Muscle of leg (tissue), 11 donors: ENCODE results near the gene SCCPDH. TPM values are rescaled to one million over a fixed set of nuclear protein-coding genes. Genes with fewer than 3 reads are reported as not detected.

Experiments
- DNase-seq: peaks from one replicate; pipeline ENCODE4 v3.0.0; 2013
- H3K27ac ChIP-seq: one replicate; pipeline ENCODE4 v1.5.1; 2013; ENCODE audit warnings: mild to moderate bottlenecking, low read length, control low read depth
- H3K27me3 ChIP-seq: one replicate; pipeline ENCODE4 v1.6.1; 2013; ENCODE audit warnings: low read length; ENCODE audit not compliant: control insufficient read depth, insufficient read depth
- H3K36me3 ChIP-seq: one replicate; pipeline ENCODE4 v1.6.1; 2013; ENCODE audit warnings: low read length; ENCODE audit not compliant: control insufficient read depth, insufficient read depth
- H3K4me1 ChIP-seq: one replicate; pipeline ENCODE4 v1.6.1; 2013; ENCODE audit warnings: low read length; ENCODE audit not compliant: control insufficient read depth, insufficient read depth
- H3K4me3 ChIP-seq: one replicate; pipeline ENCODE4 v1.5.1; 2013; ENCODE audit warnings: low read length, control low read depth
- H3K9me3 ChIP-seq: replicated peaks from 2 replicates; pipeline ENCODE4 v1.6.1; 2013; ENCODE audit warnings: low read depth, low read length; ENCODE audit not compliant: control insufficient read depth
- whole genome bisulfite sequencing: methylation state at CpG from one replicate; pipeline ENCODE4 v1.1.5; 2013; ENCODE audit warnings: missing lambda C conversion rate; ENCODE audit not compliant: insufficient coverage; 5-methylcytosine and 5-hydroxymethylcytosine counted together
- polyA plus RNA-seq, 8 donors: library from polyadenylated mRNA; unstranded; fragments of 120-200 nt; gene quantifications; one replicate each; pipeline versions ENCODE4 v1.2.1 to v1.2.3, GENCODE V29; 2013; ENCODE audit warnings: inconsistent platforms in 1 of 8, low replicate concordance in 1 of 8; ENCODE audit not compliant: insufficient read length in 8 of 8, insufficient read depth in 1 of 8
- total RNA-seq: library from RNA; stranded (reverse); fragments of 120-200 nt; gene quantifications from one replicate; pipeline ENCODE4 v1.2.4, GENCODE V29; 2013

The SCCPDH gene
- total and polyA plus RNA-seq, 9 donors: 32.2 to 41.0 (median 35.3) TPM

DNA sequence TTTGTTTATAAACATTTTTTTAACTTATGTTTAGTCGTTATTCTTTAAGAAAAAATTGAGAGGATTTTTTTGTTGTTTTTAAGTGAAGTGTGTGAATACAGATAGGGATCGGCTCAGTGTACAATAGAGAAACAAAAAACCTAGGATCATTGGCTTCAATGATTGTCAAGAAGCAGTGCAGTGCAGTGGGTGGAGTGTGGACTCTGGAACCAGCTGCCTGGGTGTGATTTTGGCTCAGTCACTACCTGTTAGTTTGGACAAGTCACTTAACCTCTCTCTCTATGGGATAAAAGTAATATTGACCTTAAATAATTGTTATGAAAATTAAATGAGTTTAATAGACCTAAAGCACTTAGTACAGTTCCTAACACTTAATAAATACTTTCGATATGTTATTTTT, 41.3 kb downstream of the SCCPDH start:
- Histone ChIP-seq H3K36me3 (peaks cover 66% of the 10 kb centered on the region), H3K9me3 (no peaks in the 10 kb centered on the region), H3K4me1 (no peaks in the 10 kb centered on the region), H3K27me3 (no peaks in the 10 kb centered on the region), H3K4me3 (no peak overlapping the region), H3K27ac (no peak overlapping the region)
- no peak for DNase-seq
- WGBS: 70% methylated on average over 1 of the region's 3 CpGs

DNA sequence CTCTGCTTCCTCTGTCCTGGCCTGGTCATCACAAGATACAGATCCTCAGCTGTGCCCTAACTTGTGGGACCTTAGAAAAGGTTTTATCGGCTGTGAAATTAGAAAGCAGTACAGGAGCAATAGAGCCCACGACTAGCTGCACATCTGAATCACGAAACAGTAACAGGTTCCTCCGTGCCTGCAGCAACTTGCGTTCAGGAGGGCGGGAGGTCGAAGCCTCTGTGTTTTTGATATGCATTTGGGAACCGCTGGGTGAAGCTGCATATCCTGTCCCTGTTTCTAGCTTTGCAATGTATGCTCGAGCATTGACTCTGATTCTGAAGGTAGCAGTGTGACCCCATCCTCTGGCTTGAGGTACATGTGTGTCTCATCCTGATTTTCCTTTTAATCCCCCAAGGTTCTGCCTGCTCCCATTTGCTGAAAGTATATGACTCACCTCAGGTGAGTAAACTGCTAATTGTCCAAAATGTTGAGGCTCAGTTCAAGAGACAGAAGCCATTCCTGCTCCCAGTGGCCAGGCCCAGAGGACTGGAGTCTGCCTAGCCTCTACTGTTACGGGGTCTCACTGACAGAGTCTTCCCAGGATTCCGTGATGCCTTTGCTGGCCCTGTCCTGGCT, 44.3 kb downstream of the SCCPDH start:
- H3K36me3 ChIP-seq: peaks cover 56% of the 10 kb centered on the region
- no peaks in the 10 kb centered on the region for H3K9me3 ChIP-seq
- no peaks in the 10 kb centered on the region for H3K27me3 ChIP-seq
- H3K4me3 ChIP-seq: no peak overlapping the region
- no peak overlapping the region for H3K27ac ChIP-seq
- 64% methylated on average over 11 of the region's 11 CpGs for WGBS
- H3K4me1 ChIP-seq: no peaks in the 10 kb centered on the region
- DNase-seq: no peak

DNA sequence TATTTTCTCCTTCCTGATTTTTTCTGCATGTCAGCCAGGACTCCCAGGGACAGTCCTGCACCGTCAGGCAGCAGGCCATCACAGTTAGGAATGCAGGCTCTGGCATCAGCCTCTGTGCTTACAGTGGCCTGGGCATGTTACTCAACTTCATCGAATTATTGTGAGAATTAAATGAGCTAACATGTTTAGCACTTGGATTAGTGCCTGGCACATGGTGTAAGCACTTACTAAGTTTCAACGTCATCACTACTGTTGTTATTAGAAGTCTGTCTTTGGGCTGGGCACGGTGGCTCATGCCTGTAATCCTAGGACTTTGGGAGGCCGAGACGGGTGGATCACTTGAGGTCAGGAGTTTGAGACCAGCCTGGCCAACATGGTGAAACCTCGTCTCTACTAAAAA, 45.1 kb downstream of the SCCPDH start:
- H3K4me1 ChIP-seq: no peaks in the 10 kb centered on the region
- DNase-seq: no peak
- H3K9me3 ChIP-seq: no peaks in the 10 kb centered on the region
- no peak overlapping the region for H3K27ac ChIP-seq
- no peak overlapping the region for H3K4me3 ChIP-seq
- peaks cover 49% of the 10 kb centered on the region for H3K36me3 ChIP-seq
- 79% methylated on average over 3 of the region's 7 CpGs for WGBS
- H3K27me3 ChIP-seq: no peaks in the 10 kb centered on the region

DNA sequence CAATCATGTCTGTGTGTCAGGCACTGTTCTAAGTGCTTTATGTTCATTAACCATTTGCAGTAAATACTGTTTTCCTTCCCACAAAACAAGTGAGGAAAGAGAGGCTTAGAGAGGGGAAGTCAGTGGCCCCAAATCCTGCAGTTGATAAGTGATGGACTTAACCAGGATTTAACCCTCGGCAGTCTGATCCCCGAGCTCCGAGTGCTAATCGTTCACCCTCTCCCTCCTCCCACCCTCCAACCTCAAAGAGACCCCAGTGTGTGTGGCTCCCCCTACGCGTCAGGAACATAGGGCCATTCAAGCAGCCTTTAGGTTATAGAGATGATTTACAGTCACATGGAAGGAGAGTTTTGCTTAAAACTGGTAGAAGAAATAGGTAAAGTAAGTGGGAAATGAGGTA, 47.2 kb downstream of the SCCPDH start:
- H3K9me3 ChIP-seq: no peaks in the 10 kb centered on the region
- no peaks in the 10 kb centered on the region for H3K27me3 ChIP-seq
- H3K36me3 ChIP-seq: peaks cover 52% of the 10 kb centered on the region
- no peak overlapping the region for H3K27ac ChIP-seq
- DNase-seq: no peak
- no peak overlapping the region for H3K4me3 ChIP-seq
- no CpG with 5 or more reads among the region's 6 CpGs for WGBS
- H3K4me1 ChIP-seq: no peaks in the 10 kb centered on the region

DNA sequence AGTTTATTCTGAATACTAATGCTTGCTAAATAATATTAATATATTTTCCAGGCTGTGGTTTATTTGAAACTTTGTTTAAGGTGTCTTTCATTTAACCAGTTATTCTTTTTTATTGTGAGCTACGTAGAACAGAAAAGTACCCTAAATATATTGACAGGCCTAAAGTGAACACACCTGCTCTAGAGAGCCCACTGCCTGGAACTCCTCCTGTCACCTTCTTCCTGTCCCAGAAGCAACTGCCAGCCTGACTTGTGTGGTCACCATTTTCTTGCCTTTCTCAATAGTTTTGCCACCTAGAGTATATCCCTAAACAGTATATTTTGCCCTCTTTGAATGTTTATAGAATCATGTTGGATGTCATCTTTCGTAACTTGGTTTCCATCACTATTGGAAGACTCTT, 48.5 kb downstream of the SCCPDH start:
- H3K9me3 ChIP-seq: no peaks in the 10 kb centered on the region
- no peak overlapping the region for H3K4me3 ChIP-seq
- H3K27ac ChIP-seq: no peak overlapping the region
- peaks cover 52% of the 10 kb centered on the region for H3K36me3 ChIP-seq
- DNase-seq: no peak
- H3K4me1 ChIP-seq: no peaks in the 10 kb centered on the region
- no peaks in the 10 kb centered on the region for H3K27me3 ChIP-seq
- 100% methylated on average over 1 of the region's 2 CpGs for WGBS

DNA sequence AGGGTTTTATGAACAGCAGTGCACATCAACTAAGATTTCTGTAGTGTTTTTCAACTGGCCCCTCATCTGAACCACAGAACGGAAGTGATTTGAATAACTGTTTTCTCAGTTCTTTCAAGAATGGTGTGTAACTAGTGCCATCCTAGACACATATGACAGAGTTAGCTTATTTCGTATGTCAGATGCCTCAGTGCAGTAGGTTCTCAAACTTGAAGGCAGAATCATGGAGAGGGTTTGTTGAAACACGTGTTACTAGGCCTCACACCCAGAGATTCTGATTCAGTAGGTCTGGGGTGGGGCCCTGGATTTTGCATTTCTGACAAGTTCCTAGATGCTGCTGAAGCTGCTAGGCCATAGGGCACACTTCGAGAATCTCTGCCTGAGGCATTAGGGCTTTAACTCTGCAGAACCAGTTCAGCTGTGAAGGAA, 49.0 kb downstream of the SCCPDH start:
- 87% methylated on average over 3 of the region's 4 CpGs for WGBS
- H3K4me3 ChIP-seq: no peak overlapping the region
- H3K4me1 ChIP-seq: no peaks in the 10 kb centered on the region
- no peak for DNase-seq
- H3K36me3 ChIP-seq: peaks cover 52% of the 10 kb centered on the region
- H3K9me3 ChIP-seq: no peaks in the 10 kb centered on the region
- no peak overlapping the region for H3K27ac ChIP-seq
- H3K27me3 ChIP-seq: no peaks in the 10 kb centered on the region

DNA sequence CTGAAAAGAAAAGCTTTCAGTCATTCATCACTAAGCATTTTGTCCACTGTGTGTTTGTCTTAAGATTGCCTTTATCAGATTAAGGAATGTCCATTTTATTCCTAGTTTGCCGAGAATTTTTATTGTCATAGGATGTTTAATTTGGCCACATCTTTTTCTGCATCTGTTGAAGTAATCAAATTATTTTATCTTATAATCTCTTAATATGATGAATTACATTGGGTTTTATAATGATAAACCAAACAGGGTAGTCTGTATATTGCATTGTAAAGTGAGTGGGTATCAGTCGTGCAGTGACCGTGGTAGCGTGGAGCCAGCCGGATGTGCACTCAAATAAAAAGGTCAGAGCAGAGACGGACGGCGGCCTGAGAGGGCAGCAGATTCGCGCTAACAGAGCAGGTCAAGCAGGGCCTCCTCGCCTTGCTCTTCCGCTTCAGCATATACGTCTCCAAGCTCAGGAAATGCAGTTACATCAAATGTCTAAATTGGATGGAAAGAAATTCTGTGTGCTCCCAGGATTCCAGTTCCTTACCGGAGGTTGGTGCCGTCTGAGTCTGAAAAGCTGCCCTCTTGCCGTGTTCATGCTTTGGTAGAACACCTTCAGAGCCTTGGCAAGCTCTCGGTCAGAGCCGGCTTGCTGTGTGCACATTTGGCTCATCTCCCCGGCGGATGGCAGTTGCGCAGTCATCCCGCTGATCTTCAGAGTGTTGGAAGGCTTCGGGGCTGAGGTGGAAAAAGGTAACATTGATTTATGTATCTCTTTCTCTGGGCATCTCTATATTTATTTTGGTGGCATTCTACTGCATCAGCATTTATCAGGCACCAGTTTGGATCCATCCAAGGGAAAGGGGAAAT, 51.5 kb downstream of the SCCPDH start:
- H3K4me3 ChIP-seq: no peak overlapping the region
- H3K36me3 ChIP-seq: peaks cover 59% of the 10 kb centered on the region
- no peak overlapping the region for H3K27ac ChIP-seq
- H3K27me3 ChIP-seq: no peaks in the 10 kb centered on the region
- no peaks in the 10 kb centered on the region for H3K4me1 ChIP-seq
- no peaks in the 10 kb centered on the region for H3K9me3 ChIP-seq
- DNase-seq: no peak
- 88% methylated on average over 19 of the region's 23 CpGs for WGBS

DNA sequence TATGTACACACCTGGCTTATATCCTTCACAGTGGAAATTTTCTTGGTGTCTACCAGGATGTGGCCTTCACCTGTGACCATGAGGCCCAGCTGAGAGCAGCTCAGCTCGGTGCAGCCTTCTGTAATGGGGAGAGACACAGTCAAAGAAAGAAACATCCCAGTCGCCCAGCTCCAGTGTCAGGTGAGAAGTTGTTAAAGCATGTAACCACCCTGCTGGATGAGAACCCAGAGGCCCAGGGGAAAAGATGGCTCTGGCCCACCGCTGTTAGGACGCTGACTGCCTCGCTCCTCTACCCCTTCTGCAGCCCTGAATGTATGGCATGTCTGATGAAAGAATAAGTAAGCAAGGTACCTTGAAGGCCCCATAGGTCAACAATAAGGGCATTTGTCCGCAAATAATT, 52.7 kb downstream of the SCCPDH start:
- no peaks in the 10 kb centered on the region for H3K9me3 ChIP-seq
- H3K36me3 ChIP-seq: peaks cover 57% of the 10 kb centered on the region
- no peak for DNase-seq
- no peak overlapping the region for H3K27ac ChIP-seq
- no peaks in the 10 kb centered on the region for H3K27me3 ChIP-seq
- H3K4me3 ChIP-seq: no peak overlapping the region
- peaks cover 4% of the 10 kb centered on the region for H3K4me1 ChIP-seq
- 84% methylated on average over 5 of the region's 6 CpGs for WGBS

DNA sequence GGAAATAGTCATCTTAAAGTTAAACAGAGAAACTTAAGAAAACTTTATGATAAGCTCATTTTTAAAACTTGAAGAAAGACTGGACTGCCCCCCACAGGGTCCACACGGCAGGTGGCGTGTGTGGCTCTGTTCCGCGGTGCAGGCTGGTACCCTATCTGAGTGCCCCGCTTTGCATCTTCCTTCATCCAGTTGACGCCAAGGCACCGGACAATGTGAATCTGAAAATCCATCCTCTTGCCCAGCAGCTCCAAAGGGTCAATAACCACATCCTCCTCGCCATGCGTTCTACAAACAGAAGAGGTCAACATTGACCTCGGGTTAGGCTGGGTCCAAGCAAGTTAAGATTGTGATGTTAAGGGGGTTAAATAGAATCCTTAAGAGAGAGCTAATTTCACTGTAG, 54.5 kb downstream of the SCCPDH start:
- Histone ChIP-seq H3K27ac (no peak overlapping the region), H3K4me3 (no peak overlapping the region), H3K9me3 (no peaks in the 10 kb centered on the region), H3K4me1 (peaks cover 14% of the 10 kb centered on the region), H3K36me3 (peaks cover 48% of the 10 kb centered on the region), H3K27me3 (no peaks in the 10 kb centered on the region)
- DNase-seq: no peak
- WGBS: 93% methylated on average over 8 of the region's 10 CpGs

DNA sequence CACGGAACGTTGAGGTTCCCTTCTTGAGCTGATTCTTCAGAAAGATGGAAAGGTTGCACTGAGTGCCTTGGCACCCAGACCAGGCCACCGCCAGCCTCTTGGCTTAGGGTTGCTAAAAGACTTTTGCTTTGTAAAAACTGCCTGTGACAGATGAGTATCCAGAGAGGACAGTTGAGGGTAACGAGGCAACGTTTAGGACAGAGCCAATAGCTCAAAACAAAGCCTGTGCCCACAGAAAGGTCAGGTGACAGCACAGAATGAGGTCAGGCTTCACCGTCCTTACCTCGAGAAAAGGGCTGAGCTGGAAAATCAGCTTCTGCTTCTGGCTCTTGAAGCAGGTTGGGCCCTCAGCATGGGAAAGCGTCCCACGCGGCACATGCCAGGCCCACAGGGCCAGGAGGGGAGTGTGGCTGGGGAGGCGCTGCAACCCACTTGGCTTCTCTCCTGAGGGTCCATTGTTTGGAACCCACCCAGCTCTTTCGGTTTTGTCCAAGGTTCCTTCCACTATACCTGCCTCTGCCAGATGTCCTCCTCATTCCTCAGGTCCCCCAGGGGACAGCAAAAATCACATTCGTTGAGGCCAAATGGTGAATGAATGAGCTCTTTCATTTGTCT, 55.5 kb downstream of the SCCPDH start:
- H3K9me3 ChIP-seq: no peaks in the 10 kb centered on the region
- H3K4me1 ChIP-seq: peaks cover 18% of the 10 kb centered on the region
- 96% methylated on average over 12 of the region's 13 CpGs for WGBS
- DNase-seq: no peak
- H3K27me3 ChIP-seq: no peaks in the 10 kb centered on the region
- no peak overlapping the region for H3K4me3 ChIP-seq
- H3K36me3 ChIP-seq: peaks cover 48% of the 10 kb centered on the region
- no peak overlapping the region for H3K27ac ChIP-seq
